ENCODE results near the gene NAGLU.
A peak's percentile ranks its signal among the peaks of the same experiment; 100 is the strongest.

GRCh38 chr17:42578282-42578869 is 42.3 kb downstream of the NAGLU start:
- peak in 5 of 7 experiments; percentile 59 to 80 (median 69) for TF ChIP-seq CTCF (IDR thresholded peaks at IDR 0.05)
- no peak for TF ChIP-seq EP300 (IDR thresholded peaks at IDR 0.05)
